HepG2 (cell line): Measurements from ENCODE around the gene PDLIM5. TPM values are rescaled to one million over a fixed set of nuclear protein-coding genes. Genes with fewer than 3 reads are reported as not detected.
"Not testable (repeated sequence)": the region's sequence is repeated elsewhere in the genome, so short reads cannot be mapped to it uniquely, and the experiment has no call there.

Experiments used
- ATAC-seq: fragments of 200-7000 bp; cut with Tn5 transposase; 3 replicates; pipeline ENCODE4 v1.9.1; 2020; ENCODE audit warnings: mild to moderate bottlenecking, moderate library complexity
- BruUV-seq: library from RNA; stranded (reverse); fragments of 400-500 nt; replicated peaks from 2 replicates; lab custom pipeline; 2021; lab: Mats Ljungman, UMichigan
- CTCF ChIA-PET: fragments of 300-600 bp; formaldehyde crosslinking; extraction: SDS; loops from one replicate; lab custom pipeline; 2021; ENCODE audit warnings: low total read pairs, inconsistent platforms, low intra/inter-chr PET ratio; lab: Yijun Ruan, JAX
- POLR2A ChIA-PET: fragments of 350-600 bp; sonication (Branson Sonifier 250); formaldehyde crosslinking; loops from one replicate; lab custom pipeline; 2020; ENCODE audit warnings: antibody characterized with exemption, inconsistent platforms; lab: Yijun Ruan, JAX
- DNase-seq: peaks from one replicate; pipeline ENCODE4 v3.0.0-alpha.2; 2015; ENCODE audit warnings: low spot score
- FAIRE-seq: peaks from 3 replicates; lab custom pipeline; 2011; peaks lifted over from hg19 to GRCh38; lab: Jason Lieb, UNC
- H2AFZ ChIP-seq: one replicate; pipeline ENCODE4 v1.6.1; 2011; ENCODE audit warnings: low read length, inconsistent platforms
- H3K27ac ChIP-seq: fragments of 300-600 bp; 3 replicates; pipeline ENCODE4 v1.8.0; 2011; ENCODE audit warnings: mixed run types, mild to moderate bottlenecking, mixed read lengths, low read length, inconsistent platforms; ENCODE audit not compliant: insufficient read depth; ENCODE audit errors: extremely low read length
- H3K27me3 ChIP-seq, 2 experiments: fragments of 200-600 bp in 1 of 2; 2 replicates in 1 of 2; 3 replicates in 1 of 2; pipeline versions ENCODE4 v1.6.0 to v1.8.0; 2011; ENCODE audit warnings: low read length in 2 of 2, mild to moderate bottlenecking in 2 of 2, moderate library complexity in 2 of 2, inconsistent platforms in 1 of 2; ENCODE audit not compliant: insufficient read depth in 2 of 2, control insufficient read depth in 1 of 2
- H3K36me3 ChIP-seq, 2 experiments: fragments of 200-600 bp in 1 of 2; replicated peaks in 1 of 2; 2 replicates in 1 of 2; 3 replicates in 1 of 2; pipeline versions ENCODE4 v1.5.1 to v1.8.0; 2011; ENCODE audit warnings: low read length in 2 of 2, inconsistent platforms in 1 of 2; ENCODE audit not compliant: insufficient read depth in 2 of 2, control insufficient read depth in 1 of 2
- H3K4me1 ChIP-seq: 2 replicates; pipeline ENCODE4 v1.5.1; 2012; ENCODE audit warnings: low read length, inconsistent platforms; ENCODE audit not compliant: insufficient read depth
- H3K4me2 ChIP-seq: 2 replicates; pipeline ENCODE4 v1.6.0; 2011; ENCODE audit warnings: low read depth, low read length, inconsistent platforms
- H3K4me3 ChIP-seq, 3 experiments: fragments of 200-600 bp in 1 of 3; sonication (generic), shearing (Covaris generic) in 1 of 3; replicated peaks in 1 of 3; 2 replicates each; pipeline ENCODE4 v1.5.1; 2011 to 2016; ENCODE audit warnings: low read length in 3 of 3, inconsistent platforms in 2 of 3, low read depth in 2 of 3, mild to moderate bottlenecking in 2 of 3, control low read depth in 1 of 3, mixed read lengths in 1 of 3; ENCODE audit not compliant: insufficient read depth in 1 of 3
- H3K79me2 ChIP-seq: one replicate; pipeline ENCODE4 v1.6.1; 2011; ENCODE audit warnings: low read length, inconsistent platforms; ENCODE audit not compliant: insufficient read depth
- H3K9ac ChIP-seq: 2 replicates; pipeline ENCODE4 v1.6.0; 2011; ENCODE audit warnings: mild to moderate bottlenecking, low read depth, low read length, inconsistent platforms; ENCODE audit not compliant: insufficient read depth
- H3K9me3 ChIP-seq: 2 replicates; pipeline ENCODE4 v1.5.1; 2012; ENCODE audit warnings: mild to moderate bottlenecking, low read length
- H4K20me1 ChIP-seq: 2 replicates; pipeline ENCODE4 v1.6.0; 2011; ENCODE audit warnings: inconsistent platforms, mild to moderate bottlenecking, low read length, moderate library complexity; ENCODE audit not compliant: insufficient read depth
- WGBS: methylation state at CpG from one replicate; pipeline ENCODE4 v1.1.6; 2017; ENCODE audit warnings: low lambda C conversion rate; 5-methylcytosine and 5-hydroxymethylcytosine counted together
- in situ Hi-C: cut with HindIII; loops from 2 replicates; pipeline ENCODE4 v1.10.0; 2017; ENCODE audit warnings: low pct_unique_long_range_greater_than_20kb; ENCODE audit not compliant: extremely low pct_ligation_motif_present
- intact Hi-C: fragments of 100-400 bp; cut with micrococcal nuclease; formaldehyde crosslinking; loops from one replicate; pipeline ENCODE4 v1.10.0; 2022; ENCODE audit not compliant: unreplicated experiment
- polyA plus RNA-seq, 8 experiments: library from polyadenylated mRNA; depleted of rRNA in 3 of 8; stranded (reverse) in 7 of 8; unstranded in 1 of 8; fragments of >200 nt; fragmentation: Illumina TruSeq in 4 of 8; extraction: Trizol in 4 of 8; gene quantifications; 2 replicates each; pipeline versions ENCODE4 v1.2.1 to v1.2.3, GENCODE V29; 2011 to 2016; ENCODE audit warnings: low read depth in 4 of 8, missing spikeins in 1 of 8, mixed read lengths in 1 of 8; ENCODE audit not compliant: insufficient read depth in 1 of 8
- total RNA-seq, 5 experiments: library from RNA; depleted of rRNA; stranded (reverse); fragments of >200 nt; fragmentation: Illumina TruSeq; extraction: Trizol; gene quantifications; 2 replicates each; pipeline ENCODE4 v1.2.3, GENCODE V29; 2016; ENCODE audit warnings: low read depth in 1 of 5
- TF ChIP-seq, protein P1 (sequence below), 2 experiments: fragments of 450-650 bp in 1 of 2; sonication (generic) in 1 of 2; formaldehyde crosslinking; IDR thresholded peaks; 2 replicates each; pipeline versions ENCODE4 v1.5.0 to v1.8.0; 2020 to 2022; ENCODE audit warnings: mild to moderate bottlenecking in 1 of 2, missing genetic modification reagents in 1 of 2

PDLIM5 gene
- total and polyA plus RNA-seq, 2 of the 13 experiments (the other 11 are each of a cell fraction or from before 2014, with no cell fraction given): 52.8 to 119 TPM

GRCh38 chr4:94626942-94627341 lies 175.2 kb downstream of the PDLIM5 start:
- Histone ChIP-seq H3K9ac (no peak overlapping the region), H3K4me3 (no peak overlapping the region), H2AFZ (no peak overlapping the region), H4K20me1 (no peaks in the 10 kb centered on the region), H3K36me3 (peaks cover 10 to 14% of the 10 kb centered on the region in 2 experiments; a peak in 3 of 5 replicates), H3K4me2 (no peak overlapping the region), H3K27ac (no peak overlapping the region), H3K79me2 (no peaks in the 10 kb centered on the region), H3K27me3 (no peaks in the 10 kb centered on the region), H3K9me3 (no peaks in the 10 kb centered on the region), H3K4me1 (no peaks in the 10 kb centered on the region)
- no peak for DNase-seq
- POLR2A ChIA-PET: no interaction called here
- intact Hi-C loops (no loop called here), in situ Hi-C loops (loop anchor here (10.0 kb wide), 1 partner anchor 498 kb away; no protein-coding TSS in a partner anchor)
- CTCF ChIA-PET: no interaction called here
- 96% methylated on average over 3 of the region's 3 CpGs for WGBS
- no peak for ATAC-seq
- TF ChIP-seq, protein P1, sequence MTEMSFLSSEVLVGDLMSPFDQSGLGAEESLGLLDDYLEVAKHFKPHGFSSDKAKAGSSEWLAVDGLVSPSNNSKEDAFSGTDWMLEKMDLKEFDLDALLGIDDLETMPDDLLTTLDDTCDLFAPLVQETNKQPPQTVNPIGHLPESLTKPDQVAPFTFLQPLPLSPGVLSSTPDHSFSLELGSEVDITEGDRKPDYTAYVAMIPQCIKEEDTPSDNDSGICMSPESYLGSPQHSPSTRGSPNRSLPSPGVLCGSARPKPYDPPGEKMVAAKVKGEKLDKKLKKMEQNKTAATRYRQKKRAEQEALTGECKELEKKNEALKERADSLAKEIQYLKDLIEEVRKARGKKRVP (CRISPR knock-in tag; IDR thresholded peaks at IDR 0.05): no peak
- no TSS peak for BruUV-seq
- no peak for FAIRE-seq

GRCh38 chr4:94629058-94629457 lies 177.3 kb downstream of the PDLIM5 start:
- H2AFZ ChIP-seq, H3K4me2 ChIP-seq, H3K79me2 ChIP-seq, H3K36me3 ChIP-seq, H3K27ac ChIP-seq, POLR2A ChIA-PET, H4K20me1 ChIP-seq, CTCF ChIA-PET, H3K4me1 ChIP-seq, H3K9ac ChIP-seq, FAIRE-seq, DNase-seq, H3K27me3 ChIP-seq, intact Hi-C loops, BruUV-seq, H3K4me3 ChIP-seq, ATAC-seq, H3K9me3 ChIP-seq: not testable (repeated sequence)
- WGBS: 96% methylated on average over 8 of the region's 8 CpGs
- in situ Hi-C loops: loop anchor here (10.0 kb wide), 1 partner anchor 496 kb away; no protein-coding TSS in a partner anchor
